Loucy (cell line): Measurements from ENCODE around the gene GTF2E1.

ENCODE experiments used
- H2AFZ ChIP-seq: fragments of 200-600 bp; sonication (generic); 2 replicates; pipeline ENCODE4 v1.6.0; 2016; ENCODE audit warnings: antibody characterized with exemption, mild to moderate bottlenecking, low read length, moderate library complexity
- H3F3A ChIP-seq: fragments of 200-600 bp; 2 replicates; pipeline ENCODE4 v1.6.0; 2016; ENCODE audit warnings: antibody characterized with exemption, low read depth, mild to moderate bottlenecking
- H3K27me3 ChIP-seq: fragments of 200-600 bp; sonication (generic); 2 replicates; pipeline ENCODE4 v1.6.1; 2014; ENCODE audit warnings: low read length, mild to moderate bottlenecking; ENCODE audit not compliant: insufficient read depth, poor library complexity, severe bottlenecking
- H3K36me3 ChIP-seq: fragments of 200-600 bp; sonication (generic); 2 replicates; pipeline ENCODE4 v1.6.1; 2016; ENCODE audit warnings: low read length; ENCODE audit not compliant: insufficient read depth
- H3K4me1 ChIP-seq: fragments of 200-600 bp; sonication (generic); 2 replicates; pipeline ENCODE4 v1.5.1; 2014; ENCODE audit warnings: low read length, mild to moderate bottlenecking; ENCODE audit not compliant: insufficient read depth, poor library complexity, severe bottlenecking
- H3K4me2 ChIP-seq: fragments of 200-600 bp; sonication (generic); 2 replicates; pipeline ENCODE4 v1.6.0; 2014; ENCODE audit warnings: antibody characterized with exemption, low read length, low read depth, mild to moderate bottlenecking; ENCODE audit not compliant: poor library complexity, severe bottlenecking
- H3K4me3 ChIP-seq: fragments of 200-600 bp; sonication (generic); 2 replicates; pipeline ENCODE4 v1.5.1; 2014; ENCODE audit warnings: low read length, mild to moderate bottlenecking, mixed read lengths; ENCODE audit not compliant: poor library complexity, severe bottlenecking
- H3K79me2 ChIP-seq: fragments of 200-600 bp; sonication (generic); 2 replicates; pipeline ENCODE4 v1.6.1; 2014; ENCODE audit warnings: low read length; ENCODE audit not compliant: insufficient read depth
- H3K9ac ChIP-seq: fragments of 200-600 bp; sonication (generic); 2 replicates; pipeline ENCODE4 v1.6.0; 2014; ENCODE audit warnings: mild to moderate bottlenecking, low read depth, low read length, moderate library complexity; ENCODE audit not compliant: poor library complexity, severe bottlenecking
- H3K9me2 ChIP-seq: fragments of 200-600 bp; sonication (generic); replicated peaks from 2 replicates; pipeline ENCODE4 v1.6.1; 2016; ENCODE audit warnings: low read depth, low read length, mixed read lengths
- H3K9me3 ChIP-seq: fragments of 200-600 bp; sonication (generic); 2 replicates; pipeline ENCODE4 v1.6.1; 2014; ENCODE audit warnings: mild to moderate bottlenecking, antibody characterized with exemption, low read length, low read depth; ENCODE audit not compliant: insufficient read depth
- H4K20me1 ChIP-seq: fragments of 200-600 bp; sonication (generic); 2 replicates; pipeline ENCODE4 v1.6.0; 2014; ENCODE audit warnings: antibody characterized with exemption, low read length, mild to moderate bottlenecking; ENCODE audit not compliant: insufficient read depth, poor library complexity, severe bottlenecking
- CTCF ChIP-seq: fragments of 200-600 bp; sonication (generic); conservative IDR thresholded peaks from 2 replicates; pipeline ENCODE4 v1.5.1; 2014; ENCODE audit warnings: mild to moderate bottlenecking, antibody characterized with exemption, low read length
- EZH2phosphoT487 ChIP-seq: fragments of 200-600 bp; IDR thresholded peaks from 2 replicates; pipeline ENCODE4 v1.6.1; 2018; ENCODE audit warnings: antibody characterized with exemption, mild to moderate bottlenecking, moderate library complexity, borderline replicate concordance

GTF2E1 gene

GRCh38 chr3:120823156-120823555 lies 80.6 kb downstream of the GTF2E1 start:
- Histone ChIP-seq H2AFZ (no peak overlapping the region), H3K9me2 (no peaks in the 10 kb centered on the region), H3K9me3 (no peaks in the 10 kb centered on the region), H3K9ac (no peak overlapping the region), H3K4me1 (no peaks in the 10 kb centered on the region), H3K79me2 (no peaks in the 10 kb centered on the region), H4K20me1 (no peaks in the 10 kb centered on the region), H3K27me3 (no peaks in the 10 kb centered on the region), H3K4me3 (no peak overlapping the region), H3F3A (no peaks in the 10 kb centered on the region), H3K4me2 (no peak overlapping the region), H3K36me3 (no peaks in the 10 kb centered on the region)
- TF ChIP-seq EZH2phosphoT487 (no peak), CTCF (no peak)

GRCh38 chr3:120824613-120825012 lies 82.1 kb downstream of the GTF2E1 start:
- Histone ChIP-seq H3K4me3 (no peak overlapping the region), H4K20me1 (no peaks in the 10 kb centered on the region), H3K9ac (no peak overlapping the region), H3K4me1 (no peaks in the 10 kb centered on the region), H3K36me3 (no peaks in the 10 kb centered on the region), H3F3A (no peaks in the 10 kb centered on the region), H2AFZ (no peak overlapping the region), H3K79me2 (no peaks in the 10 kb centered on the region), H3K9me3 (no peaks in the 10 kb centered on the region), H3K27me3 (peaks cover 3% of the 10 kb centered on the region), H3K4me2 (no peak overlapping the region), H3K9me2 (no peaks in the 10 kb centered on the region)
- no peak for TF ChIP-seq CTCF
- no peak for TF ChIP-seq EZH2phosphoT487

- no peak overlapping the region for H3K4me3 ChIP-seq
- H3K27me3 ChIP-seq: peaks cover 3% of the 10 kb centered on the region
- H3K36me3 ChIP-seq: no peaks in the 10 kb centered on the region
- H3K4me2 ChIP-seq: no peak overlapping the region
- no peak overlapping the region for H2AFZ ChIP-seq
- no peaks in the 10 kb centered on the region for H3K9me3 ChIP-seq
- TF ChIP-seq EZH2phosphoT487 (no peak), CTCF (no peak)
- H3K9me2 ChIP-seq: no peaks in the 10 kb centered on the region
- no peak overlapping the region for H3K9ac ChIP-seq
- no peaks in the 10 kb centered on the region for H3K79me2 ChIP-seq
- H3F3A ChIP-seq: no peaks in the 10 kb centered on the region
- no peaks in the 10 kb centered on the region for H3K4me1 ChIP-seq
- H4K20me1 ChIP-seq: no peaks in the 10 kb centered on the region
These were observed 86.3 kb downstream of the GTF2E1 start for GRCh38 chr3:120828796-120829195.
